ENCODE data around the gene ASB4. TPM values are rescaled to one million over a fixed set of nuclear protein-coding genes. Genes with fewer than 3 reads are reported as not detected.

ASB4 gene
- polyA plus RNA-seq, 1 donor, result 0.33 TPM

DNA sequence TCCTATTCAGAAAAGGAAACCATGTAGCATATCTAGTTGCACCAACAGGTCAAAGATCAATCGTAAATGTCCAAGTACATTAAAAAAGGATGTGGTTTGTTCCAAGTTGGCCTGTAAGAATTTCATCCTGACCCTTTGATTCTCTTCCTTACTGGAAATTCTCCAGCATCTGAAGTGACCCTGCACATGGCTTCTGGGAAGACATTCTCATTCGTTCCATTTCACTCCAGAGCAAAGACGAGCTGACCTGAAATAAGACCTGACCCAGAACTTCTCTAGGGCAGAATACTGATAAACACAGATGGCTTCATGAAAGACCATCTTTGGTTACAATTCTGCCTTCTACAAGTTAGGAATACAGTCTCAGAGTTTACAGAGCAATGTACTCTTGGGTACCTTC is 39.8 kb downstream of the ASB4 start:
- no peak overlapping the region for H3K4me3 ChIP-seq (ENCODE audit: low read length)
- no peaks in the 10 kb centered on the region for H3K4me1 ChIP-seq (ENCODE audit: control insufficient read depth, insufficient read depth, low read length)
- WGBS (ENCODE audit: insufficient coverage, low lambda C conversion rate), result no CpG with 5 or more reads among the region's 3 CpGs
- no peaks in the 10 kb centered on the region for H3K27me3 ChIP-seq (ENCODE audit: control insufficient read depth, insufficient read depth, low read length)
- H3K9me3 ChIP-seq (ENCODE audit: control insufficient read depth, low read depth, low read length), result no peaks in the 10 kb centered on the region
- DNase-seq, result peak in 1 of 2 donors; percentile 48
- no peaks in the 10 kb centered on the region for H3K36me3 ChIP-seq (ENCODE audit: control insufficient read depth, insufficient read depth, low read length)
- H3K27ac ChIP-seq (ENCODE audit: low read length), result no peak overlapping the region

DNA sequence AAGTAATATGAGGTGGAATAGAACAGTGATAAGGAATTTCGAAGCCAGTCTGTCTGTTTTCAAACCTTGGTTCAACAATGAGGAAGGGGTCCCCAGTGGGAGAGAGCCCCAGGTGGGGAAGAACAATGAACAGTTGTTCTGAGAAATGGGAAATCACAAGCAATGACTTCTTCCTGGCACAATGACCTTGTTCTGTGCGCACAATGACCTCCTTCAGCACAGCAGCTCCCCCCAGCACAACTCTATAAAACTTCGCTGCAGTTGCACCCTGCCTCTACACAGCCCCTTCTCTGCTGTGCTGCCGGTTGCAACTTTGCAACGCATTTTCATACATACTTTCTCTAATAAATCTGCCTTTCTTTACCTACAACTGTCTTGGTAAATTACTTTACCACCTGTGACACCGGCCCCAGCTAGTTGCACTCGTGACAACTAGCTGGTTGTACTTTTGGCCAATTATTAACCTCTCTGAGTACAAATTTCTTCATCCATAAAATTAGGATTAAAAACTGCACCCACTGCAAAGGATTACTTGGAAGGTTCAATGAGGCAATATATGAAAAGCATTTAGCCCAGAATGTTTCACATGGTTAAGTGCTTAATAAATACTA is 40.5 kb downstream of the ASB4 start:
- H3K4me3 ChIP-seq (ENCODE audit: low read length), result no peak overlapping the region
- WGBS (ENCODE audit: insufficient coverage, low lambda C conversion rate), result no CpG with 5 or more reads among the region's 7 CpGs
- H3K27me3 ChIP-seq (ENCODE audit: control insufficient read depth, insufficient read depth, low read length), result no peaks in the 10 kb centered on the region
- no peak overlapping the region for H3K27ac ChIP-seq (ENCODE audit: low read length)
- H3K4me1 ChIP-seq (ENCODE audit: control insufficient read depth, insufficient read depth, low read length), result no peaks in the 10 kb centered on the region
- no peaks in the 10 kb centered on the region for H3K9me3 ChIP-seq (ENCODE audit: control insufficient read depth, low read depth, low read length)
- H3K36me3 ChIP-seq (ENCODE audit: control insufficient read depth, insufficient read depth, low read length), result no peaks in the 10 kb centered on the region
- DNase-seq, result peak in 1 of 2 donors; percentile 44

DNA sequence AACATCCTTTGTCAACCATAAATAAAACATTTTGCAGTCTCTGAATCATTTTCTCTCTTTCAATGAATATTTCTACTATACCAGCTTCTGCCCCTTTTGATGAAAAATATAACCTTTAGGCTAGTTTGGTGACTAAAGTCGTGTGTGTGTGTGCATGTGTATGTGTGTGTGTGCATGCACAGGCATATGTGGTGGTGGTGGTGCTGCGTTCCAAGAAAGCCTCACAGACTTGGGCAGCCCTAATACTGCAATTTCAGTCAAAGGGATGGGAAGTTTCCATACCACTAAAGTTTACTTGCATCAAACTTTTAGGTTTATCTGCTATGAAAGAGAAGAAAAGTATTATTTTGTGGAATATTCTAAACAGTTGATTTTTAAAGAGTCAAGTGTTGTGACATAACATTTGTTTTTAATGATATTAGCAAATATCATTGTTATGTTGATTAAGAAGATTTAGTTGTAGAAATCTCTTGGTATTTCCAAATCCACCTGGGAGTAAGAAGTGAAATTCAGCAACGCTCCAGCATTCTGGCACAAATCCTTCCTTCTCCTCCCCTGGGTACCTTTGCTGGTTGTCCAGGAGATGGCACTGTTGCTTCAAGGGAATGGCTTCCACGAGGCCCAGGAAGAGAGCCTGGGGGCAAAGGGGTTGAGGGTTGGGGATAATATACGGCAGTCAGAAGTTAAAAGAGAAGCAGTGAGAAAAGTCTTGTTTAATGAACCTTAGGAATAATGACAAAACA is 41.5 kb downstream of the ASB4 start:
- H3K4me1 ChIP-seq (ENCODE audit: control insufficient read depth, insufficient read depth, low read length), result no peaks in the 10 kb centered on the region
- H3K27me3 ChIP-seq (ENCODE audit: control insufficient read depth, insufficient read depth, low read length), result no peaks in the 10 kb centered on the region
- H3K9me3 ChIP-seq (ENCODE audit: control insufficient read depth, low read depth, low read length), result no peaks in the 10 kb centered on the region
- no peak overlapping the region for H3K4me3 ChIP-seq (ENCODE audit: low read length)
- peak; percentile 34 to 36 for DNase-seq
- H3K36me3 ChIP-seq (ENCODE audit: control insufficient read depth, insufficient read depth, low read length), result no peaks in the 10 kb centered on the region
- no peak overlapping the region for H3K27ac ChIP-seq (ENCODE audit: low read length)
- WGBS (ENCODE audit: insufficient coverage, low lambda C conversion rate), result no CpG with 5 or more reads among the region's 5 CpGs

DNA sequence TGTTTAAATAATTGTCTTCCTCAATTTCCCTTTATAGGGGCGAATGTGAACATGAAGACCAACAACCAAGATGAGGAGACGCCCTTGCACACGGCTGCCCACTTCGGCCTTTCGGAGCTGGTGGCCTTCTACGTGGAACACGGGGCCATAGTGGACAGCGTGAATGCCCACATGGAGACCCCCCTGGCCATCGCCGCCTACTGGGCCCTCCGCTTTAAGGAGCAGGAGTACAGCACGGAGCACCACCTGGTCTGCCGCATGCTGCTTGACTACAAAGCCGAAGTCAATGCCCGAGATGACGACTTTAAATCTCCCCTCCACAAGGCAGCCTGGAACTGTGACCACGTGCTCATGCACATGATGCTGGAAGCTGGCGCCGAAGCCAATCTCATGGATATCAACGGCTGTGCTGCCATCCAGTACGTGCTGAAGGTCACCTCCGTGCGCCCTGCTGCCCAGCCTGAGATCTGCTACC is 42.1 kb downstream of the ASB4 start:
- WGBS (ENCODE audit: insufficient coverage, low lambda C conversion rate), result no CpG with 5 or more reads among the region's 23 CpGs
- Histone ChIP-seq H3K27ac (ENCODE audit: low read length) (no peak overlapping the region), H3K4me1 (ENCODE audit: control insufficient read depth, insufficient read depth, low read length) (no peaks in the 10 kb centered on the region), H3K9me3 (ENCODE audit: control insufficient read depth, low read depth, low read length) (no peaks in the 10 kb centered on the region), H3K36me3 (ENCODE audit: control insufficient read depth, insufficient read depth, low read length) (no peaks in the 10 kb centered on the region), H3K4me3 (ENCODE audit: low read length) (no peak overlapping the region), H3K27me3 (ENCODE audit: control insufficient read depth, insufficient read depth, low read length) (no peaks in the 10 kb centered on the region)
- no peak for DNase-seq

DNA sequence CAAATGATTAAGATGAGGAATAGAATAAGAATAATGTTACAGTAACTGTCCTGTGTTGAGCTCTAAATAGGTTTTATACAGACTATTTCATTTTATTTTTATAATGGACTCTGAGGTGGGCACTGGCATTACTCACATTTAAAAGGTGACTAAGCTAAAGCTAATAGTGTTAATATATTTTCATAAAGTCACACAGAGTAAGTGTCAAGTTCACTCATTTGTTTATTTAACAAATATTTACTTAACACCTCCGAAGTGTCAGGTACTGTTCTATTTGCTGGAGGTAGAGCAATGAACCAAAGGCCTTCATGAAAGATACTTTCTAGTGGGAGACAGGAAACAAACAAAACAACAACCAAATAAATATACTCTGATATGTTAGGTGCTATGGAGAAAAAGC is 44.0 kb downstream of the ASB4 start:
- no peaks in the 10 kb centered on the region for H3K36me3 ChIP-seq (ENCODE audit: control insufficient read depth, insufficient read depth, low read length)
- no peaks in the 10 kb centered on the region for H3K4me1 ChIP-seq (ENCODE audit: control insufficient read depth, insufficient read depth, low read length)
- H3K27me3 ChIP-seq (ENCODE audit: control insufficient read depth, insufficient read depth, low read length), result no peaks in the 10 kb centered on the region
- H3K9me3 ChIP-seq (ENCODE audit: control insufficient read depth, low read depth, low read length), result no peaks in the 10 kb centered on the region
- no peak overlapping the region for H3K4me3 ChIP-seq (ENCODE audit: low read length)
- no peak for DNase-seq
- H3K27ac ChIP-seq (ENCODE audit: low read length), result no peak overlapping the region
- WGBS (ENCODE audit: insufficient coverage, low lambda C conversion rate), result 20% methylated on average over 1 of the region's 1 CpG

DNA sequence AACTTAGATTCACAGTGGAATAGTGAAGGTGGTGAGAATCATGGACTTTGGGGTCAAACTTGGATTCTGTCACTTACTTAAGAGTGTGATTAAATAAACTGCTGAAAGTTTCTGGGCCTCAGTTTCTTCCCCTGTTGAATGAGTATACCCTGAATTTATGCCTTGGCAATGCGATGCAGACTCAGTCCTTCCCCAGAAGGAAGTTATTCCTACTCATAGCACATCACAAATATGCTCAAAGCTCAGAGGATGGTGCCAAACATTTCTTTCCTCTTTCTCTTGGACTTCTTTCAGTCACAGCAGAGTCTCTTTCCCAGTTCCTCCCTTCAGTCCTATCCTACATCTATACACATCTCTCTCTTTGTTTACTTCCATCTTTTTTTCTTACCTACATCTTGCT is 45.1 kb downstream of the ASB4 start:
- no peak for DNase-seq
- no peaks in the 10 kb centered on the region for H3K27me3 ChIP-seq (ENCODE audit: control insufficient read depth, insufficient read depth, low read length)
- no CpG with 5 or more reads among the region's 1 CpG for WGBS (ENCODE audit: insufficient coverage, low lambda C conversion rate)
- no peak overlapping the region for H3K4me3 ChIP-seq (ENCODE audit: low read length)
- H3K36me3 ChIP-seq (ENCODE audit: control insufficient read depth, insufficient read depth, low read length), result no peaks in the 10 kb centered on the region
- no peaks in the 10 kb centered on the region for H3K9me3 ChIP-seq (ENCODE audit: control insufficient read depth, low read depth, low read length)
- H3K4me1 ChIP-seq (ENCODE audit: control insufficient read depth, insufficient read depth, low read length), result no peaks in the 10 kb centered on the region
- no peak overlapping the region for H3K27ac ChIP-seq (ENCODE audit: low read length)

DNA sequence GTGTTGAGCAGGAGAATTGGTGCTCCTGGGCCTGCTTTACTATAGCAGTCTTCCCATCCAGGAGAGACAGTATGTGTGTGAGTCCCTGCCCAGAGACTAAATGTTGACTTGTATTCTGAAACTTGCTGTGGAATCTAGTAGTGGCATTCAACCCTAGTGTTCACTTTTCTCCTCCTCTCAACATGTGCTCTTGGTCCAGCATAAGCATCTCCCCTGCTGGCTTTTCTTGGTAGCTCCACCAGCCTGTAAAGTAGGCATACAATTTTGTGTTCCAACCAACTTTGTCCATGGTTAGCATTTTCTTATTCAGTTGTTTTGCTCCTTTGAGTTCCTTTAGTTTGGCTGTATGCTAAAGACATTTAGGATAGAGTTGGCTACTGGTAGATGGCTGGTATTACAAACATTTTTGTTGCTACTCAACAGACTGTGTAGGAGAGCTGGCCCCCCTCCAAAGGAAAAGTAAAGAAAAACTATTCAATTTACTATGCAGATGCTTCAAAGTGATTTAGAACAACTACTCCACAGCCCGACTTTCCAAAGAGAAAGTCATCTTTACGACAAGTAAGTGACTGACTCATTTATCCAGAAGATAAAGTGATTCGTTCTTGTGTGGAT is 46.0 kb downstream of the ASB4 start:
- H3K4me1 ChIP-seq (ENCODE audit: control insufficient read depth, insufficient read depth, low read length), result peaks cover 8% of the 10 kb centered on the region
- H3K9me3 ChIP-seq (ENCODE audit: control insufficient read depth, low read depth, low read length), result no peaks in the 10 kb centered on the region
- DNase-seq, result no peak
- no peaks in the 10 kb centered on the region for H3K36me3 ChIP-seq (ENCODE audit: control insufficient read depth, insufficient read depth, low read length)
- H3K27me3 ChIP-seq (ENCODE audit: control insufficient read depth, insufficient read depth, low read length), result no peaks in the 10 kb centered on the region
- WGBS (ENCODE audit: insufficient coverage, low lambda C conversion rate), result no CpG with 5 or more reads among the region's 3 CpGs
- H3K27ac ChIP-seq (ENCODE audit: low read length), result no peak overlapping the region
- H3K4me3 ChIP-seq (ENCODE audit: low read length), result no peak overlapping the region

DNA sequence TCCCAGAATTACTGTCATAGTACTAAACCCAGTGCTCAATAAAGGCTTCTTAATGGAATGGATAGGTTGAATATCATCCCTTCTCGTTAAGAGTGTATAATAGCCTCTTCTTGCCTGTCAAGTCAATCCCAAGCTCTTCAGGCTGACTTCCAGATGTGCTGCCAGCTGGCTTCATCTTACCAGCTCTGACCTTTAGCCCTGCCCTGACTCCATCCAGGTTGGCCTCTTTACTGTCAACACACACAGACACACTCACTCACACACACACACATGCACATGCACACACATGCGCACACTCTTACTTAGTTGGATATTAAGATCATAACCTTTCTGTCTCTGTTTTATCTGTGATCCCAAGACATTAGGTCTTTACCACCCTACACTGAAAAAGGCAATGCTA is 49.1 kb downstream of the ASB4 start:
- no CpG with 5 or more reads among the region's 2 CpGs for WGBS (ENCODE audit: insufficient coverage, low lambda C conversion rate)
- Histone ChIP-seq H3K4me1 (ENCODE audit: control insufficient read depth, insufficient read depth, low read length) (peaks cover 23% of the 10 kb centered on the region), H3K36me3 (ENCODE audit: control insufficient read depth, insufficient read depth, low read length) (no peaks in the 10 kb centered on the region), H3K27ac (ENCODE audit: low read length) (no peak overlapping the region), H3K4me3 (ENCODE audit: low read length) (no peak overlapping the region), H3K9me3 (ENCODE audit: control insufficient read depth, low read depth, low read length) (no peaks in the 10 kb centered on the region), H3K27me3 (ENCODE audit: control insufficient read depth, insufficient read depth, low read length) (no peaks in the 10 kb centered on the region)
- peak in 1 of 2 donors; percentile 36 for DNase-seq

DNA sequence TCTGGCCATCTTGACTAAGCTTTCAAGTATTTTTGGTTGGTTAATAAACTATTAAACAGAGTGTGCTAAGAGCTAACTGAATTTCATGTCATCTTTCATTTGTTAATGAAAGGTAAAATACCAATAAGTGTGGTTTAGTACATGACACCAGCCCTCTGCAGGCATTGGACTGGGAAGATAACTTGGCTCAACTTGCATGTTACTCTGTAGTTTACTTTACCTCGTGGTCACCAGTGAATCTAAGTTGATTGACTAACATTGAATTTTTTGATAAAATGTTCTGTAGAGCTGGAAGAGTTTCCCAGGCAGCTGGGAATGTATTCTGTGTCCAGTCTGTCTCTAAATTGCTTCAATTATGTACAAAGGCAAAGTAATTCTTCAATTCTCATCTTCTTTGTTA is 49.9 kb downstream of the ASB4 start:
- H3K4me3 ChIP-seq (ENCODE audit: low read length), result no peak overlapping the region

DNA sequence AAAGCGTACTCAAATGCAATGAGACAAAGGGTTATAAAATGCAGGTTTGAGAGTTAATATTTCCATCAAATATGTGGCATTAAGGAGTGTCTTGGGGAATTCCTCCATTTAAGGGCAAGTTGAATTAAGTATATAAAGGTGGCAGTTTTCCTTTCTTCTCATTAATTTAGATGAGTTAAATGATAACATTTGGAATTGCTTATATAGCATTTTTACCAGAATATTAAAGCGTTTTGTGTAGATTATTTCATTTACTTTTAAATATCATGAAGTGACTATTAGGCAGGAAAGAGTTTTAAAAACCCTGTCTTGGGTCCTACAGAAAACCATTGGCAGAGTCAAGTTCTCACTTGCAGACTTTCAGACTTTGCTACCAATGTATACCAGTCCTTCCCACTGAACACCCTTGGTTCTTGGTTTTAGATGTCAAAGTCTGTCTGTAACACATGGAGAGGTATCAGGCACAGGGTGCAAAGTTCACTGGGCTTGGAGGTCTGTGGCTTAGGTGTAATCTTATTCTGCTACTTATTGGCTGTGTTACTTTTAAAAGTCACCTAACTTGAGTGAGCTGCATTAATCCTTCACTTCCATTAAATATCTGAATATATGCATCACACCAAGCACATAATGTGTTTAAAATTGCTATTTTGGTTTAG is 51.0 kb downstream of the ASB4 start:
- peak; percentile 90 to 94 for DNase-seq
- Histone ChIP-seq H3K36me3 (ENCODE audit: control insufficient read depth, insufficient read depth, low read length) (no peaks in the 10 kb centered on the region), H3K9me3 (ENCODE audit: control insufficient read depth, low read depth, low read length) (no peaks in the 10 kb centered on the region), H3K27ac (ENCODE audit: low read length) (peak overlapping the region; percentile 69), H3K27me3 (ENCODE audit: control insufficient read depth, insufficient read depth, low read length) (no peaks in the 10 kb centered on the region), H3K4me1 (ENCODE audit: control insufficient read depth, insufficient read depth, low read length) (peaks cover 23% of the 10 kb centered on the region), H3K4me3 (ENCODE audit: low read length) (no peak overlapping the region)
- 85% methylated on average over 2 of the region's 2 CpGs for WGBS (ENCODE audit: insufficient coverage, low lambda C conversion rate)

More for the DNA sequence above, 49.9 kb downstream of the ASB4 start:
- no peaks in the 10 kb centered on the region for H3K27me3 ChIP-seq (ENCODE audit: control insufficient read depth, insufficient read depth, low read length)
- peaks cover 23% of the 10 kb centered on the region for H3K4me1 ChIP-seq (ENCODE audit: control insufficient read depth, insufficient read depth, low read length)
- WGBS (ENCODE audit: insufficient coverage, low lambda C conversion rate), result no CpG with 5 or more reads among the region's 1 CpG
- H3K27ac ChIP-seq (ENCODE audit: low read length), result no peak overlapping the region
- H3K9me3 ChIP-seq (ENCODE audit: control insufficient read depth, low read depth, low read length), result no peaks in the 10 kb centered on the region
- no peak for DNase-seq
- no peaks in the 10 kb centered on the region for H3K36me3 ChIP-seq (ENCODE audit: control insufficient read depth, insufficient read depth, low read length)

All from large intestine (tissue), 3 donors.